Pancreas (tissue), 10 donors: ENCODE data around the gene COMMD7. TPM values are rescaled to one million over a fixed set of nuclear protein-coding genes. Genes with fewer than 3 reads are reported as not detected.

ENCODE experiments used
- ATAC-seq, 4 donors: fragments of 200-7000 bp; cut with Tn5 transposase; one replicate each; pipeline versions ENCODE4 v1.8.0 to v1.9.1; 2020; ENCODE audit warnings: mild to moderate bottlenecking in 4 of 4, moderate library complexity in 4 of 4
- DNase-seq, 6 donors: peaks; one replicate each; pipeline ENCODE4 v3.0.0-alpha.2; 2020
- FAIRE-seq: peaks from 2 replicates; lab custom pipeline; 2012; peaks lifted over from hg19 to GRCh38; lab: Jason Lieb, UNC
- H3K27ac ChIP-seq, 4 donors: fragments of 200-600 bp; sonication (generic); 1 replicate in 3 of 4; 2 replicates in 1 of 4; pipeline versions ENCODE4 v1.5.0 to v1.8.0; 2020
- H3K27me3 ChIP-seq, 4 donors: fragments of 200-600 bp; one replicate each; pipeline ENCODE4 v1.8.0; 2021
- H3K36me3 ChIP-seq, 3 donors: fragments of 200-600 bp; sonication (generic) in 1 of 3; one replicate each; pipeline versions ENCODE4 v1.5.0 to v1.8.0; 2020 to 2021
- H3K4me1 ChIP-seq, 3 donors: fragments of 200-600 bp; one replicate each; pipeline ENCODE4 v1.8.0; 2021
- H3K4me3 ChIP-seq, 4 donors: fragments of 200-600 bp; sonication (generic) in 2 of 4; one replicate each; pipeline versions ENCODE4 v1.5.0 to v1.8.0; 2020 to 2021
- H3K9me3 ChIP-seq, 4 donors: fragments of 200-600 bp; one replicate each; pipeline ENCODE4 v1.8.0; 2021
- CTCF ChIP-seq, 4 donors: fragments of 200-600 bp; sonication (generic) in 3 of 4; IDR thresholded peaks; one replicate each; pipeline versions ENCODE4 v1.5.0 to v1.8.0; 2021; ENCODE audit warnings: antibody characterized with exemption in 4 of 4
- WGBS, 2 donors: extraction: QIAGEN DNeasy Blood & Tissue Kit; methylation state at CpG; one replicate each; pipeline ENCODE4 v1.1.7; 2013; 5-methylcytosine and 5-hydroxymethylcytosine counted together
- intact Hi-C, 3 donors: fragments of 100-400 bp; cut with DNase I; formaldehyde crosslinking; loops; one replicate each; pipeline versions ENCODE4 v1.11.1 to v1.14.2; 2022
- polyA plus RNA-seq, 2 donors: library from polyadenylated mRNA; stranded (reverse); fragments of 200-250 nt; gene quantifications; one replicate each; pipeline ENCODE4 v1.2.3, GENCODE V29; 2013
- total RNA-seq, 6 donors: library from RNA; stranded (reverse); fragmentation: NEBNext Ultra II Directional in 4 of 6; extraction: Animal tissue kit (Norgen Biotek cat#: 25700) in 4 of 6; gene quantifications; one replicate each; pipeline versions ENCODE4 v1.2.1 to v1.2.4, GENCODE V29; 2021 to 2023
- donor health status: healthy with polysubstance abuse.
- donor health status: DM: no; HTN: no; CAD: no; lungs with moderate emphysema.
- donor health status: DM: no; HTN: no; CAD: no.
- donor health status: control.
- donor health status: control.
- donor health status: Bipolar disorder and iron deficiency.
- donor health status: DM: yes; HTN: yes; CAD: no.
- donor health status: DM: no; HTN: no; CAD: no.
- donor health status: DM: no; HTN: no; CAD: no.
- donor health status: DM: yes; HTN: yes; CAD: no.

Gene COMMD7
- total and polyA plus RNA-seq, 8 donors, result 12.9 to 29.1 (median 16.4) TPM

DNA sequence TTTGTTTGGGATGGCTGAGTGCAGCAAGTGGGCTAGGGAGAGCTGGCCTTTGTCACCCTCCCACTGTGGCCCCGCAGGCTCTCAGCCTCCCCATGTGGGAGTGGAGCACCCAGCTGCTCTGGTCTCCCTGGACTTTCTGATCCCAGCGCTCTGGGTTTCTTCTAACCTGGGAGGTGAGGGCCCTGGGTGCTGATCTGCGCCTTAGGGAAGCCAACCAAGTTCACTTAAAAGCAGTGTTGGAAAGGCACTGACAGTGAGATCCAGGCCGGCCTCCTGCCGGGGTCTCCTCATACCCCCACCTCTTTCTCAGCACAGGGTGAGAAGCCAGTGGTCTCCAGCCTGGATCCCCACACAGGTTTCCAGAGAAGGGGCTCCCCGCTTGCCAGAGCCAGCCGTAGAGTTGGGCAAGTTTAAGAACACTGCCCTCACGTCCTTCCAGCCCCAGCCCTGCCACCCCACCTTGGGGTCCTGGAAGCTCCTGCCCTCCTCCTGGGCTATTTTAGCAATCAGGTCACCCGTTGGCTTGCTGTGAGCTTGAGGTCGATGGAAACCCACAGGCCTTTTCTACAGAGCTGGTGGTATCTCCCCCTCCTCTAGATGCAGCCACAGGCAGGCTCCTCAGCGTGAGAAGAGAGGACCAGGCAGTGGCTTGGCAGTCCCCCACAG lies 79.1 kb downstream of the COMMD7 start:
- DNase-seq (no peak), FAIRE-seq (no peak), ATAC-seq (peak in 1 of 4 donors; percentile 6)
- H3K27ac ChIP-seq, result peak overlapping the region; percentile 55 to 76 (median 65)
- no peaks in the 10 kb centered on the region for H3K36me3 ChIP-seq
- WGBS, 2 donors, result 93 to 94% methylated on average over 11 of the region's 11 CpGs
- intact Hi-C loops, result no loop called here
- no peak for TF ChIP-seq CTCF (IDR thresholded peaks at IDR 0.05)
- no peaks in the 10 kb centered on the region for H3K27me3 ChIP-seq
- H3K9me3 ChIP-seq, result no peaks in the 10 kb centered on the region
- H3K4me3 ChIP-seq, result no peak overlapping the region
- H3K4me1 ChIP-seq, result peaks cover 0 to 27% (median 7%) of the 10 kb centered on the region in 3 donors

- intact Hi-C loops, result no loop called here
- DNase-seq (no peak), ATAC-seq (no peak), FAIRE-seq (no peak)
- TF ChIP-seq CTCF (IDR thresholded peaks at IDR 0.05), result no peak
- Histone ChIP-seq H3K4me1 (peaks cover 0 to 27% (median 7%) of the 10 kb centered on the region in 3 donors), H3K27me3 (no peaks in the 10 kb centered on the region), H3K4me3 (no peak overlapping the region), H3K9me3 (no peaks in the 10 kb centered on the region), H3K36me3 (no peaks in the 10 kb centered on the region), H3K27ac (no peak overlapping the region)
- WGBS, 2 donors, result 90 to 95% methylated on average over 6 of the region's 6 CpGs
These were observed 79.8 kb downstream of the COMMD7 start for GRCh38 chr20:32663335-32664011.

GRCh38 chr20:32661820-32662528 lies 81.3 kb downstream of the COMMD7 start:
- FAIRE-seq (no peak), DNase-seq (no peak), ATAC-seq (no peak)
- WGBS, 2 donors, result 89 to 91% methylated on average over 10 of the region's 10 CpGs
- Histone ChIP-seq H3K4me3 (no peak overlapping the region), H3K9me3 (no peaks in the 10 kb centered on the region), H3K36me3 (no peaks in the 10 kb centered on the region), H3K4me1 (peaks cover 0 to 22% (median 7%) of the 10 kb centered on the region in 3 donors), H3K27ac (no peak overlapping the region), H3K27me3 (no peaks in the 10 kb centered on the region)
- no peak for TF ChIP-seq CTCF (IDR thresholded peaks at IDR 0.05)
- intact Hi-C loops, result no loop called here

DNA sequence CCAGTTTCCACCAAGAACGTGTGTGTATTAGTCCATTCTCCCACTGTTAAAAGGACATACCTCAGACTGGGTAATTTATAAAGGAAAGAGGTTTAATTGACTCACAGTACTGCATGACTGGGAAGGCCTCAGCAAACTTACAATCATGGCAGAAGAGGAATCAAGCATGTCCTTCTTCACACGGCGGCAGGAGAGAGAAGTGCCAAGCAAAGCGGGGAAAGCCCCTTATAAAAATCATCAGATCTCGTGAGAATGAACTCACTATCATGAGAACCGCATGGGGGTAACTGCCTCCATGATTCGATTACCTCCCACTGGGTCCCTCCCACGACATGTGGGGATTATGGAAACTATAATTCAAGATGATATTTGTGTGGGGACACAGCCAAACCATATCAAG lies 82.6 kb downstream of the COMMD7 start:
- Histone ChIP-seq H3K27ac (no peak overlapping the region), H3K9me3 (no peaks in the 10 kb centered on the region), H3K4me3 (no peak overlapping the region), H3K36me3 (no peaks in the 10 kb centered on the region), H3K4me1 (peaks cover 0 to 14% (median 2%) of the 10 kb centered on the region in 3 donors), H3K27me3 (no peaks in the 10 kb centered on the region)
- no peak for ATAC-seq
- no peak for FAIRE-seq
- no peak for TF ChIP-seq CTCF (IDR thresholded peaks at IDR 0.05)
- 90 to 93% methylated on average over 8 of the region's 8 CpGs for WGBS, 2 donors
- no peak for DNase-seq
- intact Hi-C loops, result no loop called here
